Spleen (tissue), 7 donors: ENCODE data around the gene C19orf85.
"Not testable (repeated sequence)": the region's sequence is repeated elsewhere in the genome, so short reads cannot be mapped to it uniquely, and the experiment has no call there.

Source experiments
- CTCF ChIP-seq, 11 experiments: fragments of 200-600 bp in 7 of 11; fragments of 450-650 bp in 4 of 11; sonication (generic) in 4 of 11; IDR thresholded peaks in 8 of 11; conservative IDR thresholded peaks in 3 of 11; 1 replicate in 7 of 11; 2 replicates in 4 of 11; pipeline versions ENCODE4 v1.4.0 to v1.8.0; 2016 to 2021; ENCODE audit warnings: antibody characterized with exemption in 11 of 11, inconsistent platforms in 4 of 11, mild to moderate bottlenecking in 1 of 11
- POLR2A ChIP-seq, 3 donors: fragments of 450-650 bp; IDR thresholded peaks; one replicate each; pipeline ENCODE4 v1.5.1; 2017; ENCODE audit warnings: antibody characterized with exemption in 3 of 3, mild to moderate bottlenecking in 1 of 3
- POLR2AphosphoS5 ChIP-seq, 3 donors: sonication (generic); formaldehyde crosslinking; IDR thresholded peaks; one replicate each; pipeline ENCODE4 v1.5.1; 2017; ENCODE audit warnings: antibody characterized with exemption in 3 of 3
- donor health status: DM: no; HTN: no; CAD: no; lungs with moderate emphysema.
- donor health status: DM: no; HTN: no; CAD: no.
- donor health status: DM: no; HTN: no; CAD: no.

DNA sequence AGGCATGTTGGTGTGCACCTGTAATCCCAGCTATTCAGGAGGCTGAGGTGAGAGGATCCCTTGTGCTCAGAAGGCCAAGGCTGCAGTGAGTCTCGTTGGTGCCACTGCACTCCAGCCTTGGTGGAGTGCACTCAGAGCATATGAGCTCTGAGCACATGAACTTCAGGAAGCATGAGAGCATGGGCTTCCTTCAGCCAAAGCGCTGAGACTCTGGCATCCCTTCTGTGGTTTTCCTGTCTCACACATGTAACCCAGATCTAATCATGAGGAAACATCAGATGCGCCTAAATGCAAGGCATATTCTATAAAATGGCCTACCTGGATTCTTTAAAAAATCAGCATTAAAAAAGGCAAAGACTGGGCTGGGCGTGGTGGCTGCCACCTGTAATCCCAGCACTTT is 43.3 kb downstream of the C19orf85 start:
- TF ChIP-seq POLR2A (IDR thresholded peaks at IDR 0.05); CTCF (IDR thresholded peaks at IDR 0.05 in 8 of 11, conservative IDR thresholded peaks at IDR 0.05 in 3 of 11); POLR2AphosphoS5 (IDR thresholded peaks at IDR 0.05): not testable (repeated sequence)
